Femur (tissue), 1 donor: ENCODE measurements around the gene GSTP1.
"Not testable (repeated sequence)": the region's sequence is repeated elsewhere in the genome, so short reads cannot be mapped to it uniquely, and the experiment has no call there.

ENCODE experiments used
- DNase-seq: peaks from one replicate; pipeline ENCODE4 v3.0.0-alpha.2; 2017

GSTP1 gene

DNA sequence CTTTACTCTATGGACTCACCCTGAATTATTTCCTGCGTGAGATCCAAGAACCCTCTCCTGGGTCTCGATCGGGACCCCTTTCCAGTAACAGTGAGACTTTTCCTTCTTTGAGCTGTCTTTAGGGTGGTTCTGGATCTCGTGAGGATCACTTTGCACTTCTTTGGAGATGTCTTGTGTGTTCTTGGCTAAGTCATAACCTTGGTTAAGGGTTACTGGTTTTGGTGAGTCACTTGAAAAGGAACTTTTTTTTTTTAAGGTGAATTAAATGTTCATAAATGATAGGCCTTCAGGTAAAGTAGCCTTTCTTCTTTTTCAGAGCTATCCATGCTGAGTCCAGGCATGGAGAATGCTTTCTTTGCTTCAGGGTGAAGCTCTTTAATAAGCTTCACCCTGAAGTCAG, 19.4 kb upstream of the GSTP1 start:
- DNase-seq = no peak

- DNase-seq = no peak
Observed at GRCh38 chr11:67571443-67571842, 12.2 kb upstream of the GSTP1 start.

DNA sequence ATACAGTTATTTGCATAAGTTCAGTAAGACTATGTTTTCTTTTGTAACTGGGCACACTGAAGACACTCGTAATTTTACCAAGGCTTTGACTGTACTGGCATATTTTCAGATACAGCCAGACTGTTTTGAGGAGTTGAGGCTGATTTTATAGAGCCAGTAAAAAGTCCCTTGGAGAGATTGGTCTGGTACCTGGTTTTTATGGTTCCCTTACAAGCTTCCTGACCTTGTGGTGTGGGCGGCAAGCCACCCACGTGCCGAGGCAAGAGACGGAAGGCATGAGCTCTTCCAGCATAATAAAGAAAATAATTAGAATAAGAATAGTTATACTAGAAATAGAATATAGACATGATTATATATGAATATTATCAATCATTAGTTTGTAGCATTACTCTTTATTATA, 11.3 kb upstream of the GSTP1 start:
- DNase-seq = no peak

DNA sequence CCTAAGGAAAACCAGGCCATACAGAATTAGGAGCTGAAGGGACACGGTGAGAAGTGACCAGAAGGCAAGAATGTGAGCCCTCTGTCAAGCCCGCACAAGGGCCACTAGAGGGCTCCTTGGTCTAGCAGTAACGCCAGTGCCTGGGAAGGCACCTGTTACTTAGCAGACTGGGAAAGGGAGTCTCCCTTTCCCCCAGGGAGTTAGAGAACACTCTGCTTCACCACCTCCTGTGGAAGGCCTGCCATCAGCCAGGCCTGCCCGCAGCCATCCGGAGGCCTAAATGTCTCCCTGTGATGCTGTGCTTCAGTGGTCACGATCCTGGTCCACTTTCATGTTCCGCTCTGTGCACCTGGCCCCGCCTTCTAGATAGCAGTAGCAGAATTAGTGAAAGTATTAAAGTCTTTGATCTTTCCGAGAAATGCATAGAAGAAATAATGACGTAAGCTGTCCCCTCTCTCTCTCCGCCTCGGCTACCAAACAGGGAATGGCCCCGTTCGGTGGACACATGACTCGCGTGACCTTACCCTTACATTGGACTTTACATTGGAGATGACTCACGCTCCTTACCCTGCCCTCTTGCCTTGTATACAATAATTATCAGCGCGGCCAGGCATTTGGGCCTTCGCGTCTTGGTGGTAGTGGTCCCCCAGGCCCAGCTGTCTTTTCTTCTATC, 10.7 kb upstream of the GSTP1 start:
- DNase-seq = peak; percentile 40

DNA sequence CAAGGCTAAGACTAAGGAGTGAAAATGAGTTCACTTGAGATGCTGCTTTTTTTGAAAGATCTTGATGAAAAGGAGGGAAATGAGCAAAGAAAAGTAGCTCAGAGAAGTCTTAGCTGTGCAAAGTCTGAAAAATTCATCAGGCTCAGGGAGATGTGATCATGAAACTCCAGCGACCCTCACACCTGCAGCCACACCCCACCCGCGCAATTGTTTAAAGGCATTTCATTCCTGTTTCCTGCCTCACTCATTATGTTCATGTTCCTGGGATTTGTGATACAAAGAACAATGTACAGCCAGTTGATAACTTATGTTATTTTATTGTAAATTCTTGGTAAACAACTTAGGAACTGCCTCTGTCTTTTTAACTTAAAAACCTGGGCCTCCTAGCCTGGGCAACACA, 8.7 kb upstream of the GSTP1 start:
- DNase-seq = no peak

DNA sequence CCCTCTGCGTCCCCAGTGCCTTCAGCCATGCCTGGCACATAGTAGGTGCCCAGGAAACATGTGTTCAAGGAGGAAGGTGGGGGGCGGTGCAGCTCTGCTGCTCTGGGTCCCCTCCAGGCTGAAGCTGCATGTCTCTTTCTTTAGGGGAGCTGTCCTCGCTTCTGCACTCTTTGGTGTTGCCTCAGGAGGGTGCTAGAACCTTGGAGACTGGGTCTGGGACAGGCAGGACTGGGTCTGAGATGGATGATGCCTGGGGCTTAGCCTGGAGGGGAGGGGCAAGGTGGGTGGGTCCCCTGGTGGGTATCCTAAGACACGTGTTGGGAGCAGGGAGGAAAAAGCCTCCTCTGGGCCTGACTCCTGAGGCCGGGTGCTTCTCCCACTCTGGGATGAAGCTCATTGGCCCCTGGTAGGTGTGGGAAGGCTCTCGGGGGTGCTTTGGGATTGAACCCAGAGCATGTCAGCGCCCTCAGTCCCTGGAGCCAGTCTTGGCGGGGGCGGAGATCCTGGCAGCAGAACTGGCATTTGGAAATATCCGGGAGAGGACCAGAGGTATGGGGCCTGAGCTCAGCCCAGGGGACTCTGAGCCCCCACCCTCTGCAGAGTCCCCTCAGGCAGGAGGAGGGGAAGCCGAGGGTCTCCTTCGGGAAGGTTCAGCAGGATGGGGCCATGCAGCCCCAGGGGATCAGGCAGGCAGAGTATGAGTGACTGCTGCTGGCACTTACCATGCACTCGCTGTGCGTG, 6.7 kb upstream of the GSTP1 start:
- no peak for DNase-seq

- no peak for DNase-seq
Observed at GRCh38 chr11:67577951-67578350, 5.7 kb upstream of the GSTP1 start.

GRCh38 chr11:67581469-67581868, 2.1 kb upstream of the GSTP1 start:
- DNase-seq = no peak

DNA sequence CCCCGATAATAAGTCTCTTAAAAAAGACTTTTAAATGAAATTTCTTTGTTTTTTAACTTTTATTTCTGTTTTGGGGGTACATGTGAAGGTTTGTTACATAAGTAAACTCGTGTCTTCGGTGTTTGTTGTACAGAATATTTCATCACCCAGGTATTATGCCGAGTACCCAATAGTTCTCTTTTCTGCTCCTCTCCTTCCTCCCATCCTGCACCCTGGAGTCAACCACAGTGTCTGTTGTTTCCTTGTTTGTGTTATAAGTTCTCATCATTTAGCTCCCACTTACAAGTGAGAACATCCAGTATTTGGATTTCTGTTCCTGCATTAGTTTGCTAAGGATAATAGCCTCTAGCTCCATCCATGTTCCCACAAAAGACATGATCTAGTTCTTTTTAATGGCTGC, 1.6 kb upstream of the GSTP1 start:
- DNase-seq = no peak

- peak; percentile 81 for DNase-seq
Observed at GRCh38 chr11:67584205-67584880, 731 bp downstream of the GSTP1 start.

- DNase-seq = no peak
Observed at GRCh38 chr11:67584881-67585873, 1.6 kb downstream of the GSTP1 start.

- DNase-seq = no peak
Observed at GRCh38 chr11:67585911-67586310, 2.3 kb downstream of the GSTP1 start.

DNA sequence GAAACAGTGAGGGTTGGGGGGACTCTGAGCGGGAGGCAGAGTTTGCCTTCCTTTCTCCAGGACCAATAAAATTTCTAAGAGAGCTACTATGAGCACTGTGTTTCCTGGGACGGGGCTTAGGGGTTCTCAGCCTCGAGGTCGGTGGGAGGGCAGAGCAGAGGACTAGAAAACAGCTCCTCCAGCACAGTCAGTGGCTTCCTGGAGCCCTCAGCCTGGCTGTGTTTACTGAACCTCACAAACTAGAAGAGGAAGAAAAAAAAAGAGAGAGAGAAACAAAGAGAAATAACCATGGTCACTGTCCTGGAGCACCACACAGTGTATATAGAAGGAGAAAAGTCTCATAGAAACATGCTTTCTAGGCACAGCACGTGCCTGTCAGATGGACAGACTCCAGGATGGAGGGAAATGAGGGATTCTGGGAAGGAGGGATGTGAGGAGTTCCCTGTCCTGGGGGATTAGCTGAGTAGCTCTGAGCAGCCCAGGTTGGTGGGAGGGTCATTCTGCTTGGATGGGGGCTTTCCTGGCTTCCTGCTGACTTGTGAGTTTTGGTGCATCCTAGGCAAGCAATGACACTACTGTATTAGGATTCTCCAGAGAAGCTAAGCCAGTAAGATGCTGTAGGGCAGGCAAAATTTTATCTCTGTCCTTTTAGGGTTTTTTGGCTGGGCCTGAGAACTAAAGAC, 3.1 kb downstream of the GSTP1 start:
- no peak for DNase-seq

DNA sequence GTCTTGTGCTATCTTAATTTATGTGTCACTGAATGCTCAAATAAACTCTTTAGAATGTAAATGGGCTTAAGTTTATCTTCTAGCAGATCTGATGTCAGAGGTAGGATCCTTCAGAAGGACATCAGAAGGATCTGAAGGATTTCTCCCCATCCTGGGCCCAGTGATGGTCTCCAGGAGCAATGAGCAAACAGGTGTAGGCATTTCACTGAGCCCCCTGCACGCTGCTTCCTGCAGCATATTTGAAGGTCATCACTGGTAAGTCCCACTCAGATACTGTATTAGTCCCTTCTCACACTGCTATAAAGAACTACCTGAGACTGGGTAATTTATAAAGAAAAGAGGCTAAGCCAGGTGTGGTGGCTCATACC, 4.5 kb downstream of the GSTP1 start:
- no peak for DNase-seq

DNA sequence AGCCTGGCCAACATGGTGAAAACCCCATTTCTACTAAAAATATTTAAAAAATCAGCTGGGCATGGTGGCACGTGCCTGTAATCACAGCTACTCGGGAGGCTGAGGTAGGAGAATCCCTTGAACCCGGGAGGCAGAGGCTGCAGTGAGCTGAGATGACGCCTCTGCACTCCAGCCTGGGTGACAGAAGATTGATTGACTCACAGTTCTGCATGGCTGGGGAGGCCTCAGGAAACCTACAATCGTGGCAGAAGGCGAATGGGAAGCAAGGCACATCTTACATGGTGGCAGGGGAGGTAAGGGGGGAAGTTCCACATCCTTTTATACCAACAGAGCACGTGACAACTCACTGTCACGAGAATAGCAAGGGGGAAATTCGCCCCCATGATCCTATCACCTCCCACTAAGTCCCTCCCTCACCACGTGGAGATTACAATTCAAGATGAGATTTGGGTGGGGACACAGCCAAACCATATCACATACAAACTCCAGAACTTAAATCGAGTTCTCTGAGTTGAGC, 5.3 kb downstream of the GSTP1 start:
- DNase-seq = not testable (repeated sequence)

GRCh38 chr11:67592880-67593564, 9.4 kb downstream of the GSTP1 start:
- DNase-seq = no peak

- DNase-seq = no peak
Observed at GRCh38 chr11:67593565-67593905, 9.9 kb downstream of the GSTP1 start.

GRCh38 chr11:67594480-67594879, 10.9 kb downstream of the GSTP1 start:
- DNase-seq = no peak

- DNase-seq = no peak
Observed at GRCh38 chr11:67596753-67597300, 13.2 kb downstream of the GSTP1 start.

- DNase-seq = not testable (repeated sequence)
Observed at GRCh38 chr11:67597458-67597857, 13.8 kb downstream of the GSTP1 start.

DNA sequence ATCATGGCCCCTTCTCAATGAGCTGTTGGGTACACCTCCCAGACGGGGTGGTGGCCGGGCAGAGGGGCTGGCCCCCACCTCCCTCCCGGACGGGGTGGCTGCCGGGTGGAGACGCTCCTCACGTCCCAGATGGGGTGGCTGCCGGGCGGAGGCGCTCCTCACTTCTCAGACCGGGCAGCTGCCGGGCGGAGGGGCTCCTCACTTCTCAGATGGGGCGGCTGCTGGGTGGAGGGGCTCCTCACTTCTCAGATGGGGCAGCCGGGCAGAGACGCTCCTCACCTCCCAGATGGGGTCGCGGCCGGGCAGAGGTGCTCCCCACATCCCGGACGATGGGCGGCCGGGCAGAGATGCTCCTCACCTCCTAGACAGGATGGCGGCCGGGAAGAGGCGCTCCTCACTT, 14.4 kb downstream of the GSTP1 start:
- not testable (repeated sequence) for DNase-seq
